Anterior cingulate cortex (tissue), 58 donors: Measurements from ENCODE around the gene AK1.
"Not testable (repeated sequence)": the region's sequence is repeated elsewhere in the genome, so short reads cannot be mapped to it uniquely, and the experiment has no call there.

ENCODE experiments used
- DNase-seq, 58 donors: peaks; one replicate each; lab custom pipeline; 2025; lab: John Stamatoyannopoulos, UW

AK1 gene

DNA sequence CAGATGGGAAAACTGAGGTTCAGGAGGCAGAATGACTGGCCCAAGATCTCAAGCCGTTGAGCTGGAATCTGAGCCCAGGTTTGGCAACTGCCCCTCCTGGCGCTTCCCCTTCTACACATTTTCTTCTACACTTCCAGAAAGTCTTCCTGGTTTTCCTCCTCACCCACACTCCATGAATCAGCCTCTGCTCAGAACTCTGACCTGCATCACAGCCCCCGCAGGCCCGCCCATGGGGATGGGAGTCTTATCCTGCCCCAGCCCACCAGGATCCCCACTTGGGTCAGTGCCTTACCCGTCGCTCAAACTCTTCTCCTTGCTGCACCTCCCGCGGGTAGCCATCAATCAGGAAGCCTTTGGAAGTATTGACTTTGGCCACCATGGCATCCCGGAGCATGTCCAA is 5.9 kb downstream of the AK1 start:
- DNase-seq: no peak

DNA sequence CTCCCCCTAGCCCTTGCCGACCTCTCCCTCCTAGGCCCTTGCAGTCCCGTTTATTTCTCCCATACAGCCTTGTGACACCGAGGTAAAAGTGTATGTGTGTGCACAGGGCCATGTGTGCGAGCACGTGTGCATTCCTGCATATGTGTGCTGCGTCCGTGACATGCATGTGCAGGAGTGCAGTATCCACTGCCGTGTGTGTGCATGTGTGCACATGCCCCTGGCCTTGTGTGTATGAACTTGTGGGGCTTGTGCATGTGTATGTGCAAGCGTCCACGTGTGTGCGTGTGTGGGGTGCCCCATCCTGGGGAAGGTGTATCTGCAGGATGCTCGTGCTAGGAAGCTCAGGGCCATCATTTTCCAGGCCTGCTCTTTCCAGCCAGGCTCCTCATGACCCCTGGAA is 6.6 kb downstream of the AK1 start:
- no peak for DNase-seq

- not testable (repeated sequence) for DNase-seq
These were observed 7.4 kb downstream of the AK1 start for GRCh38 chr9:127870153-127870491.

- DNase-seq: peak in 54 of 58 donors; percentile 10 to 83 (median 56)
These were observed 7.9 kb downstream of the AK1 start for GRCh38 chr9:127869310-127870152.

GRCh38 chr9:127868278-127868902 is 9.1 kb downstream of the AK1 start:
- no peak for DNase-seq

GRCh38 chr9:127867356-127868277 is 9.9 kb downstream of the AK1 start:
- DNase-seq: no peak

DNA sequence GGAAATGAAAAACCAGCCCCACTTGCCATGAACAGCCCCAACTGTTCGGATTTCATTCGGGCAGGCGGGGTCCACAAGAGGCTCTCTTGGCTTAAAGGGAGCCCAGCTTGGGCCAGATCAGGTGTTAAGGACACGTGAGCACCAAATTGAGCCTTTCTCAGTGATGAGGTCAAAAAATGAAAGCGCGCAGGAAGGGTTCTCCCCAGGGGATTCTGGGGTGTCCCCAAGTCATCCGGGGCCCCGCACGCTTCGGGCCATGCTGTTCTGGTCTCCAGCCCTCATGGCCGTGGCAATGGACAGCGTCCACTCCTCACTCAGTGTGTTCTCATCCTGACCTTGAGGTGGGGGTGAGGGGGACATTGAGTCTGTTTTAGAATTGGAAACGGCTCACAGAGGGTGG is 10.9 kb downstream of the AK1 start:
- DNase-seq: no peak

- DNase-seq: no peak
These were observed 11.6 kb downstream of the AK1 start for GRCh38 chr9:127865645-127866464.

- no peak for DNase-seq
These were observed 14.3 kb downstream of the AK1 start for GRCh38 chr9:127863191-127863621.

GRCh38 chr9:127862075-127863011 is 15.1 kb downstream of the AK1 start:
- DNase-seq: peak in 31 of 58 donors; percentile 19 to 62 (median 38)

DNA sequence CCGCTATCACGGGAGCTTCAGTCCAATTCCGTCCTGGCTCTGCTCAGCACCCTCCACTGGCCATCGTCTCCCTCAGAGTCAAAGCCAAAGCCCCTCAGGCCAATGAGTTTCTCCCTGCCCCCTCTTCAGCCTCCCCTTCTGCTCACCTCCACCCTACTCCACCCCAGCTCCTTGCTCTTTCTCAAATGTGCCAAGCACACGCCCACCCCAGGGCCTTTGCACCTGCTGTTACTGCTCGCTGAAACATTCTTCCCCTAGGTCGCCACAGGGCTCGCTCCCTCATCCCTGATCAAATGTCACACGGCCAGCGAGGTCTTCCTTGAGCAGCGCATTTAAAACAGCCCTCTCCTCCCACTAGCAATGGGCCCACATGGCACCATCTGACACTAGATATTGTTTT is 16.7 kb downstream of the AK1 start:
- DNase-seq: no peak

- DNase-seq: no peak
These were observed 17.2 kb downstream of the AK1 start for GRCh38 chr9:127860260-127860659.

DNA sequence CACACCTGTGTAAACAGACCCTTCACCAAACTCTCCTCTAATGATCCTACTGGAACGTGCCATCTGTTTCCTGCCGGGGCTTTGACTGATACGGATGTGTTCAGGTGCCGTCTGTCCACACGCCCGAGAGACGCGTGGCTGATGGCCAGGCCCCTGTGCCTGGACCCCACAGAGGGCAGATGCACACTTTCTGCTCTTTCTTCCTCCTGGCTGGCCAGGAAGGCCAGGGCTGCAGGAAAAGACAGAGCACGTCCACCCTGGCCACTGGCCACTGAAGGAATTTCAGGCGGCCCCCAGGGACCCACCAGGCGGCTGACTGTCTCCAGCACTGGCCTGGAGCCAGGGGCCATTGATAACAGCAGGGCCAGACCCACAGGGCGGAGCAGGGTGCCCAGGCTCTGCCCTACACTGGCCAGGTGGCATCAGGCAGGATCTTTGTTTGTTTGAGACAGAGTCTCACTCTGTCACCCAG is 19.4 kb downstream of the AK1 start:
- no peak for DNase-seq

DNA sequence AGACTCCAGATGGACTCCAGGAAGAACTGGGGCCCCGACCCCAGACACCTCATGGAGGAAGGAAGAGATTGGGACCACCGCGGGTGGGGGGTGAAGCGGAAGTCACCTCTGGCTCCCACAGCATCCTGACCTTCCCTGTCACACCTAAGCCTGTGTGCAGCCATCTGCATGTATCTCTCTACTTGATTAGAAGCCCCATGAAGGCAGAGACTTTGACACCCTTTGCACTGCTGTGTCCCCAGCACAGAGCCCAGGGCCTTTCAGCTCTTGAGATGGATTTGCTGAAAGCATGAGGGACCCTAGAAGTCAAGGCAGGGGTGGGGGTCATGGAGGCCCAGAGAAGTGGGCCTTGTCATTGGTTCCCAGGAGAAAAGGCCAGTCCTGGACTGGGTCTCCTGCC is 20.2 kb downstream of the AK1 start:
- no peak for DNase-seq

GRCh38 chr9:127856729-127857116 is 20.8 kb downstream of the AK1 start:
- DNase-seq: no peak

DNA sequence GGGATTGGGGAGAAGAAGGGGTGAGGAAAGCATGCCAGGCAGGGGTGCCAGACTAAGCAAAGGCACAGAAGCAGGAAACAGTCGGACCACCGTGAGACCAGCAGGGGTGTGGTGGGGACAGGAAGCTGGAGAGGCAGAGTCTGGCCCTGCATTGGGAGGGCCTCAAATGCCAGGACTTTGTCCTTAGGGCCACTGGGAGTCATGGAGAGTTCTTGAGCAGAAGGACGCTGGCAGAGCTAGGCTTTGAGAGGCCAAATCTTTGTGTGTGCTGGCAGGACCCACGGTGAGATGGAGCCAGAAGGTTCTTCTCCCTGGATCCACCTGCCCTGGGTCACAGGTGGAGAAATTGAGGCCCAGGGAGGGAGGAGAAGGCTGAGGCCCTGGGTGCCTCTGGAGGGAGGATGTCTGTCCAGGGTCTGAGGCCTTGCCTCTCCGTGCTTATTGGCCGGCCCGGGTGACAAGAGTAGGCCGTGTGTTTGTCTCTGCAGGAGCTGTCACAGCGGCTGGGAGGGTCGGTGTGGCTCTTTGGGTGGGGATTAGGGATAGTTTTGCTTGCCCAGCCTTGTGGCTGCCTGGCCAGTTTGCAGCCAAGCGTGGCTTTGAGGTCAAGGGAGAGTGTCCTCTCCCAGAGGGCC is 21.3 kb downstream of the AK1 start:
- DNase-seq: no peak

DNA sequence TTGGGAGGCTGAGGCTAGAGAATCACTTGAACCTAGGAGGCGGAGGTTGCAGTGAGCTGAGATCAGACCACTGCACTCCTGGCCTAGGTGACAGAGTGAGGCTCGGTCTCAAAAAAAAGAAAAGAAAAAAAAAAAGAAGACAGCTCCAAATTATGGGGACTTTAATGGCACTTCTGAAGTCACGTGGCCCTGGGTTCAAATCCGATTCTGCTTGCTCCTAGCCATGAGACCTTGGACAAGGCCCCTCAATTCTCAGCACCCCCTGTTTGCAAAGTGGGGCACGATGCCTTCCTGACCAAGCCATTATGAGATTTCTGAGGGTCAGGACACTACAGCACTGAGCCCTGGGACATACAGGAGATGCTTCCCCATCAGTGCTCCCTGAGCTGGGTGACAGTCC is 22.0 kb downstream of the AK1 start:
- no peak for DNase-seq

- no peak for DNase-seq
These were observed 22.5 kb downstream of the AK1 start for GRCh38 chr9:127854960-127855359.
